K562 (cell line): ENCODE measurements around the gene NR1D1. TPM values are rescaled to one million over a fixed set of nuclear protein-coding genes. Genes with fewer than 3 reads are reported as not detected.
A peak's percentile ranks its signal among the peaks of the same experiment; 100 is the strongest.

Experiments
- CCNT2 ChIP-seq: IDR thresholded peaks from 2 replicates; pipeline ENCODE4 v1.6.1; 2011; ENCODE audit warnings: borderline replicate concordance, low read depth, mild to moderate bottlenecking, moderate library complexity, mixed read lengths, low read length; ENCODE audit not compliant: insufficient read length; ENCODE audit errors: extremely low read depth
- MEIS2 ChIP-seq: fragments of 450-650 bp; IDR thresholded peaks from 2 replicates; pipeline ENCODE4 v1.6.1; 2014; ENCODE audit warnings: mild to moderate bottlenecking; ENCODE audit not compliant: partially characterized antibody
- NCOA1 ChIP-seq: fragments of 450-650 bp; IDR thresholded peaks from 2 replicates; pipeline ENCODE4 v1.6.1; 2016; ENCODE audit warnings: low read depth
- RNF2 ChIP-seq: sonication (generic); IDR thresholded peaks from 2 replicates; pipeline ENCODE4 v1.6.1; 2016
- SP1 ChIP-seq: sonication (generic); formaldehyde crosslinking; IDR thresholded peaks from 2 replicates; pipeline ENCODE4 v1.8.1; 2022; ENCODE audit warnings: mild to moderate bottlenecking, missing genetic modification reagents
- ZFP36 ChIP-seq: fragments of 150-350 bp; IDR thresholded peaks from 2 replicates; pipeline ENCODE4 v1.6.1; 2018; ENCODE audit warnings: low read length, low read depth; ENCODE audit not compliant: partially characterized antibody
- ZNF124 ChIP-seq: sonication (generic); formaldehyde crosslinking; IDR thresholded peaks from 2 replicates; pipeline ENCODE4 v1.8.1; 2022; ENCODE audit warnings: missing genetic modification reagents
- ZNF766 ChIP-seq: fragments of 200-800 bp; sonication (Bioruptor generic); conservative IDR thresholded peaks from 2 replicates; pipeline ENCODE4 v1.6.1; 2016; ENCODE audit warnings: missing genetic modification characterization, missing compliant biosample characterization
- polyA plus RNA-seq, 8 experiments: library from polyadenylated mRNA; depleted of rRNA in 4 of 8; stranded (reverse) in 5 of 8; unstranded in 3 of 8; fragments of >200 nt; fragmentation: Nextera tagmentation in 2 of 8; fragmentation: Illumina TruSeq in 1 of 8; extraction: Ambion mirVana in 2 of 8; extraction: Trizol in 1 of 8; gene quantifications; 2 replicates each; pipeline versions ENCODE4 v1.2.1 to v1.2.3, GENCODE V29; 2011 to 2014; ENCODE audit warnings: inconsistent platforms in 1 of 8, missing spikeins in 1 of 8
- total RNA-seq, 7 experiments: library from RNA; depleted of rRNA in 6 of 7; stranded (reverse); fragments of >200 nt in 6 of 7; fragmentation: Illumina TruSeq in 2 of 7; extraction: Trizol in 2 of 7; gene quantifications; 2 replicates each; pipeline versions ENCODE4 v1.2.1 to v1.2.3, GENCODE V29; 2011 to 2021; ENCODE audit warnings: low replicate concordance in 1 of 7
- TF ChIP-seq, protein P1 (sequence below): fragments of 450-650 bp; IDR thresholded peaks from 2 replicates; pipeline ENCODE4 v1.6.1; 2016; ENCODE audit warnings: mild to moderate bottlenecking, moderate library complexity
- TF ChIP-seq, protein P2 (sequence below): fragments of 450-650 bp; IDR thresholded peaks from 2 replicates; pipeline ENCODE4 v1.6.1; 2016
- TF ChIP-seq, protein P3 (sequence below), 2 experiments: fragments of 200-800 bp in 1 of 2; sonication (Bioruptor generic) in 1 of 2; sonication (generic) in 1 of 2; formaldehyde crosslinking in 1 of 2; IDR thresholded peaks in 1 of 2; conservative IDR thresholded peaks in 1 of 2; 2 replicates each; pipeline versions ENCODE4 v1.5.0 to v1.6.1; 2016 to 2020; ENCODE audit warnings: missing compliant biosample characterization in 1 of 2, missing genetic modification characterization in 1 of 2, missing genetic modification reagents in 1 of 2

NR1D1 gene
- total and polyA plus RNA-seq, 9 of the 15 experiments (the other 6 are each of a cell fraction or from before 2014, with no cell fraction given), result 0.25 to 7.7 (median 0.65) TPM

DNA sequence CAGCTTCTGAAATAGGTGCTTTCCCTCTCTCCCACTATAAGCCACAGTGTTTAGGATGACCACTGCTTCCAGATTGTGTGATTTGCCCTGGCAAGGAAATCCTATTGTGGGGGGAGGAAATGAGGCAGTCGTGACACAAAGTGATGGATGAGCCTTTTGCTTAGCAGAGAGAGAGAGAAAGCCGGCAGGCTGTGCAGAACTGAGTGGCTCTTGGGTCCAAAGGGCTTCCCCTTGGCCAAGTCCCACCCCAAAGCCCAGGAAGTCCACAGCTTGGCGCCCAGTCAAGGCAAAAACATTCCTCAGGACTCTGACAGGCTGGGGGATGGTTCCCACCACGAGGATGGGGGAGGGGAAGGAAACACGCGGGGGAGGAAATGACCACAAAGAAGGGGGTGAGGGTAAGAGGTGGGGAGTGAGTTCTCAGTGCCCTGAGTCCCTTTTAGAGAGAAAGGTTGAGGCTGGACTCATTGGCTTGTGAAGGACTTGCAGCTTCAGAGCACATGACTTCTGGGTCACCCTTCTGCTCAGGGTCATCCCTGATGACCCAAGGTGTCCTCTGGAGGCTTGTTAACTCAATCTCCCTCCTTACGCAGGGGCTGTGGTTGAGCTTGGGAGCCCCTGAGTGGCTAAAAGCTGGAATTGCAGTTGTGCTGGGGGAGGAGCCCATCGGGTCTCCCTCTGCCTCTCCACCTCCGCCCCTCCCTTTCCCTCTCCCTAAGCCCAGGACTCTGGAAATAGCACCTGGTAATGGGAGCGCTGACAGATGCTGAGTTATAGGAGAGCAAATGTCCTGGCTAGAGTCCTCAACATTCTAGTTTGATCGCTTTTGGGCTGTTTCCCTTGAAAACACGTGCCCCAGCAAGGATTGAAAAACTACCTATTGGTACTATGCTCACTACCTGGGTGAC lies 11.1 kb upstream of the NR1D1 start (continued):
- TF ChIP-seq, protein P1, sequence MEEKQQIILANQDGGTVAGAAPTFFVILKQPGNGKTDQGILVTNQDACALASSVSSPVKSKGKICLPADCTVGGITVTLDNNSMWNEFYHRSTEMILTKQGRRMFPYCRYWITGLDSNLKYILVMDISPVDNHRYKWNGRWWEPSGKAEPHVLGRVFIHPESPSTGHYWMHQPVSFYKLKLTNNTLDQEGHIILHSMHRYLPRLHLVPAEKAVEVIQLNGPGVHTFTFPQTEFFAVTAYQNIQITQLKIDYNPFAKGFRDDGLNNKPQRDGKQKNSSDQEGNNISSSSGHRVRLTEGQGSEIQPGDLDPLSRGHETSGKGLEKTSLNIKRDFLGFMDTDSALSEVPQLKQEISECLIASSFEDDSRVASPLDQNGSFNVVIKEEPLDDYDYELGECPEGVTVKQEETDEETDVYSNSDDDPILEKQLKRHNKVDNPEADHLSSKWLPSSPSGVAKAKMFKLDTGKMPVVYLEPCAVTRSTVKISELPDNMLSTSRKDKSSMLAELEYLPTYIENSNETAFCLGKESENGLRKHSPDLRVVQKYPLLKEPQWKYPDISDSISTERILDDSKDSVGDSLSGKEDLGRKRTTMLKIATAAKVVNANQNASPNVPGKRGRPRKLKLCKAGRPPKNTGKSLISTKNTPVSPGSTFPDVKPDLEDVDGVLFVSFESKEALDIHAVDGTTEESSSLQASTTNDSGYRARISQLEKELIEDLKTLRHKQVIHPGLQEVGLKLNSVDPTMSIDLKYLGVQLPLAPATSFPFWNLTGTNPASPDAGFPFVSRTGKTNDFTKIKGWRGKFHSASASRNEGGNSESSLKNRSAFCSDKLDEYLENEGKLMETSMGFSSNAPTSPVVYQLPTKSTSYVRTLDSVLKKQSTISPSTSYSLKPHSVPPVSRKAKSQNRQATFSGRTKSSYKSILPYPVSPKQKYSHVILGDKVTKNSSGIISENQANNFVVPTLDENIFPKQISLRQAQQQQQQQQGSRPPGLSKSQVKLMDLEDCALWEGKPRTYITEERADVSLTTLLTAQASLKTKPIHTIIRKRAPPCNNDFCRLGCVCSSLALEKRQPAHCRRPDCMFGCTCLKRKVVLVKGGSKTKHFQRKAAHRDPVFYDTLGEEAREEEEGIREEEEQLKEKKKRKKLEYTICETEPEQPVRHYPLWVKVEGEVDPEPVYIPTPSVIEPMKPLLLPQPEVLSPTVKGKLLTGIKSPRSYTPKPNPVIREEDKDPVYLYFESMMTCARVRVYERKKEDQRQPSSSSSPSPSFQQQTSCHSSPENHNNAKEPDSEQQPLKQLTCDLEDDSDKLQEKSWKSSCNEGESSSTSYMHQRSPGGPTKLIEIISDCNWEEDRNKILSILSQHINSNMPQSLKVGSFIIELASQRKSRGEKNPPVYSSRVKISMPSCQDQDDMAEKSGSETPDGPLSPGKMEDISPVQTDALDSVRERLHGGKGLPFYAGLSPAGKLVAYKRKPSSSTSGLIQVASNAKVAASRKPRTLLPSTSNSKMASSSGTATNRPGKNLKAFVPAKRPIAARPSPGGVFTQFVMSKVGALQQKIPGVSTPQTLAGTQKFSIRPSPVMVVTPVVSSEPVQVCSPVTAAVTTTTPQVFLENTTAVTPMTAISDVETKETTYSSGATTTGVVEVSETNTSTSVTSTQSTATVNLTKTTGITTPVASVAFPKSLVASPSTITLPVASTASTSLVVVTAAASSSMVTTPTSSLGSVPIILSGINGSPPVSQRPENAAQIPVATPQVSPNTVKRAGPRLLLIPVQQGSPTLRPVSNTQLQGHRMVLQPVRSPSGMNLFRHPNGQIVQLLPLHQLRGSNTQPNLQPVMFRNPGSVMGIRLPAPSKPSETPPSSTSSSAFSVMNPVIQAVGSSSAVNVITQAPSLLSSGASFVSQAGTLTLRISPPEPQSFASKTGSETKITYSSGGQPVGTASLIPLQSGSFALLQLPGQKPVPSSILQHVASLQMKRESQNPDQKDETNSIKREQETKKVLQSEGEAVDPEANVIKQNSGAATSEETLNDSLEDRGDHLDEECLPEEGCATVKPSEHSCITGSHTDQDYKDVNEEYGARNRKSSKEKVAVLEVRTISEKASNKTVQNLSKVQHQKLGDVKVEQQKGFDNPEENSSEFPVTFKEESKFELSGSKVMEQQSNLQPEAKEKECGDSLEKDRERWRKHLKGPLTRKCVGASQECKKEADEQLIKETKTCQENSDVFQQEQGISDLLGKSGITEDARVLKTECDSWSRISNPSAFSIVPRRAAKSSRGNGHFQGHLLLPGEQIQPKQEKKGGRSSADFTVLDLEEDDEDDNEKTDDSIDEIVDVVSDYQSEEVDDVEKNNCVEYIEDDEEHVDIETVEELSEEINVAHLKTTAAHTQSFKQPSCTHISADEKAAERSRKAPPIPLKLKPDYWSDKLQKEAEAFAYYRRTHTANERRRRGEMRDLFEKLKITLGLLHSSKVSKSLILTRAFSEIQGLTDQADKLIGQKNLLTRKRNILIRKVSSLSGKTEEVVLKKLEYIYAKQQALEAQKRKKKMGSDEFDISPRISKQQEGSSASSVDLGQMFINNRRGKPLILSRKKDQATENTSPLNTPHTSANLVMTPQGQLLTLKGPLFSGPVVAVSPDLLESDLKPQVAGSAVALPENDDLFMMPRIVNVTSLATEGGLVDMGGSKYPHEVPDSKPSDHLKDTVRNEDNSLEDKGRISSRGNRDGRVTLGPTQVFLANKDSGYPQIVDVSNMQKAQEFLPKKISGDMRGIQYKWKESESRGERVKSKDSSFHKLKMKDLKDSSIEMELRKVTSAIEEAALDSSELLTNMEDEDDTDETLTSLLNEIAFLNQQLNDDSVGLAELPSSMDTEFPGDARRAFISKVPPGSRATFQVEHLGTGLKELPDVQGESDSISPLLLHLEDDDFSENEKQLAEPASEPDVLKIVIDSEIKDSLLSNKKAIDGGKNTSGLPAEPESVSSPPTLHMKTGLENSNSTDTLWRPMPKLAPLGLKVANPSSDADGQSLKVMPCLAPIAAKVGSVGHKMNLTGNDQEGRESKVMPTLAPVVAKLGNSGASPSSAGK, result peak; percentile 69
- TF ChIP-seq NCOA1 (peak; percentile 75), ZNF766 (CRISPR knock-in tag) (peak; percentile 62; the same call in 1 of the 2 replicates), CCNT2 (peak; percentile 34), ZFP36 (no peak), RNF2 (peak; percentile 90), ZNF124 (CRISPR knock-in tag) (no peak), MEIS2 (peak; percentile 96), SP1 (peak; percentile 27; the same call in 1 of the 2 replicates)
- TF ChIP-seq, protein P2, sequence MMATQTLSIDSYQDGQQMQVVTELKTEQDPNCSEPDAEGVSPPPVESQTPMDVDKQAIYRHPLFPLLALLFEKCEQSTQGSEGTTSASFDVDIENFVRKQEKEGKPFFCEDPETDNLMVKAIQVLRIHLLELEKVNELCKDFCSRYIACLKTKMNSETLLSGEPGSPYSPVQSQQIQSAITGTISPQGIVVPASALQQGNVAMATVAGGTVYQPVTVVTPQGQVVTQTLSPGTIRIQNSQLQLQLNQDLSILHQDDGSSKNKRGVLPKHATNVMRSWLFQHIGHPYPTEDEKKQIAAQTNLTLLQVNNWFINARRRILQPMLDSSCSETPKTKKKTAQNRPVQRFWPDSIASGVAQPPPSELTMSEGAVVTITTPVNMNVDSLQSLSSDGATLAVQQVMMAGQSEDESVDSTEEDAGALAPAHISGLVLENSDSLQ, result peak; percentile 93
- TF ChIP-seq, protein P3, sequence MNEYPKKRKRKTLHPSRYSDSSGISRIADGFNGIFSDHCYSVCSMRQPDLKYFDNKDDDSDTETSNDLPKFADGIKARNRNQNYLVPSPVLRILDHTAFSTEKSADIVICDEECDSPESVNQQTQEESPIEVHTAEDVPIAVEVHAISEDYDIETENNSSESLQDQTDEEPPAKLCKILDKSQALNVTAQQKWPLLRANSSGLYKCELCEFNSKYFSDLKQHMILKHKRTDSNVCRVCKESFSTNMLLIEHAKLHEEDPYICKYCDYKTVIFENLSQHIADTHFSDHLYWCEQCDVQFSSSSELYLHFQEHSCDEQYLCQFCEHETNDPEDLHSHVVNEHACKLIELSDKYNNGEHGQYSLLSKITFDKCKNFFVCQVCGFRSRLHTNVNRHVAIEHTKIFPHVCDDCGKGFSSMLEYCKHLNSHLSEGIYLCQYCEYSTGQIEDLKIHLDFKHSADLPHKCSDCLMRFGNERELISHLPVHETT (CRISPR knock-in tag; conservative IDR thresholded peaks at IDR 0.05 in 1 of 2, IDR thresholded peaks at IDR 0.05 in 1 of 2), result no peak
